HG03442 (cell line): ENCODE results near the gene PGLYRP4.

Experiments used
- ATAC-seq: cut with Tn5 transposase; IDR thresholded peaks from one replicate; pipeline ENCODE4 v1.9.1; 2021; ENCODE audit warnings: mild to moderate bottlenecking, moderate library complexity; ENCODE audit not compliant: unreplicated experiment

PGLYRP4 gene

DNA sequence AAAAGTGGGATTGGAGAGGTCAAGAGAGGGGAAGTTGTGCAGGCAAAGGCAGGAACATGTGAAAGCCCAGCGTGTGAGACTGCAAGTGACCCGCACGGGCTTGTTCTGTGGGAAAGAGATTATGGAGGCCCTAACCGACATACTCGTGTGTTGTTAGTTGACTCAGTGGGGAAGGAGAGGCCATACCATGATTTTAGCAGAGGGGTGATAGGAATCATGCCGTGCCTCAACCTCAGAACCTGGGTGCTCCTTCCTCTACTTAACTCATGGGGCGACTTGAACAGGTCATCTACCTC is 55.2 kb downstream of the PGLYRP4 start:
- ATAC-seq, result no peak

DNA sequence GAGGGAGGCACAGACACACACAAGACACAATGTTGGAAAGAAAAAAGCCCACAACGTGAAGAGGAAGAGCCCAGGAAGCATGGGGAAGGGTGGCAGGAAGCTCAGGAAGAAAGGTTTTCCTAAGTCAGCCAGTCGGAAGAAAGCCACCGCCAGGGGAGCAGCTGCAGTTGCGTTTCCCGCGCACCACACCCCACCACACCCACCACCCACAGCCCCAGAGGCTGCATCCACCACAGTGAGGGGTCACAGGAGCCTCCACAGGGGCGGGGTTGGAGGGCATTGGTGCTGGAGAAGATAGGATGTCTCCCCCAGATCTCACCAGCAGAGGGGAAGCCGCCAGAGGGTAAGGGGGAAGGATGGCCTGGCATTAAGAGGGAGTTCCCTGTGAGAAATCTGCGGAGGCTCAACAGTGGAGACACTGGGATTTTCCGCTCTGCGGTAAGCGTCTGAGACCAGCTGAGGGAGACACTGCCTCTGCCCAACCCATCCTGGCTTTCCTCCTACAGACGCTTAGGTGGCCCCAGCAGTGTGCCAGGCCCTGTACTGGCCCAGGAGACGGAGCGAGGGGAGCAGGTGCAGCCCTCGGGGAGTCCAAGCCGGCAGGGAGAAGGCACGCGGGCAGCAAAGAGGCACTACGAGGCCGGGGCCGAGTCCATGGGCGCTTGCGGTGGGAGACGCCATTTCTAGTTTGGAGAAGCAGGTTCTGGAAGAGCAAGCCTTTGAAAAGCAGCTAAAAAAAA is 55.7 kb downstream of the PGLYRP4 start:
- ATAC-seq, result no peak

DNA sequence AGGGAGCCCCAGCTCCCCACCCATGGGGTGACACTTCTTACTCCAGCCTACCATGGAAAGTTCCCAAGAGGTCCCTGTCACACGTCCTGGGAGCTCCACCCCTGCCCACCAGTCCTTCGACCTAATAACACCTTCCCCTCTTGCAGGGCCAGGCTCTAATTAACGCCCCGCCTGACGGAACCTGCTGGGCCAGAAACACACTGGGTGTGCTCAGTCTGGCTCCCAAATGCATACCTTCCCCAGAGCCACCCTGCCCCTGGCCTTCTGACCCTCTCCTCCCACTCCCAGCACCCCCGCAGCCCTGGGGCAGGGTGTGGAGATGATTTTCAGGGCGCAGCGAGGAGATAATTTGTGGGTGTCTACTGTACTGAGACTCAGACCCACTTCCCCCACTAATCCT is 56.5 kb downstream of the PGLYRP4 start:
- no peak for ATAC-seq

DNA sequence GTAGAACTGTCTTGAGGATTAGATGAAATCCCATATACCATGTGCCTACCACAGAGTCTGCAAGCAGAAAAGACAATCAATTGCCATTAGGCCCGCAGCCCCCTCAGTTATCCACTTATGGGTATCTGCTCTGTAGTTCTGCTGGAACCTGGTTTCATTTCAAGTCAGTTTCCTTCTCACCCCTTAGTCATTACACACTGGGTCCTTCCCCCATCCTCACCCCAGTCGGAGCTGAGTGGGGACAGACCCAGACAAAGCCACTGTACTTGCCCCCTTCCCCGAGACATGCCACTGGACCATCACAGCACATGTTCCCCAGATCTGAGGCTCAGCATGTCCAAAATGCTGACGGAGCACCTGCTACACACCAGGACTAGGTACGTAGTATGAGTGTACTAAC is 57.1 kb downstream of the PGLYRP4 start:
- ATAC-seq, result no peak

DNA sequence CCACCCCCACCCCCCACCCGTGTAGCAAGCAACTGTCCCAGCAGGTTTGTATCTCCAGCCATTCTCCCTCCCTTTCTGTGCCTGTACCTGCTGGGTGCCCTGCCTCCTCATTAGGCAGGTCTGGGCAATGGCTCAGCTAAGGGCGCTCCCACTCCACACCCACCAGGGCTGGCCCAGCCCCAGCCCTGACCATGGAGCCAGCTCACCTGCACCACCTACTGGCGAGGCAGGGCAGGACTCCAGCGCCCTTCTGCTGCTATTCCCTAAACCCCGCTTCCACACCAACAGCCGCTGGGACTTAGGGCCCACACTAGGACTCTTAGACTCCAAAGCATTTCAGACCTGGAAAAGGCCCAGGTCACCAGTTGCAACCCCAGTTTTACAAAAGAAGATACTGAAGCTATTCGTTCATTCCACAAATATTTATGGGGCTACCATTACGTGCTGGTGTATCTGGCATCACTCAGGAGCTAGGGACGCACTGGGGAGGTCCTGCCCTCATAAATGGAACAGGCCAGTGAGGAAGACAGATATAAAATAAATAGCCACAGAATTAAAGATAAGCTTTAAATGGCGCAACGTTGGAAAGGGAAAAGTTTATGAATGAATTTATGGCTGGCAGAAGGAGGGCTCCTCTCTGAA is 59.9 kb downstream of the PGLYRP4 start:
- ATAC-seq, result no peak
